Globus pallidus (tissue), 1 donor: ENCODE results near the gene KRTAP22-1.

ENCODE experiments used
- DNase-seq: peaks from one replicate; pipeline ENCODE4 v3.0.0-alpha.2; 2015; ENCODE audit warnings: low spot score

The KRTAP22-1 gene

DNA sequence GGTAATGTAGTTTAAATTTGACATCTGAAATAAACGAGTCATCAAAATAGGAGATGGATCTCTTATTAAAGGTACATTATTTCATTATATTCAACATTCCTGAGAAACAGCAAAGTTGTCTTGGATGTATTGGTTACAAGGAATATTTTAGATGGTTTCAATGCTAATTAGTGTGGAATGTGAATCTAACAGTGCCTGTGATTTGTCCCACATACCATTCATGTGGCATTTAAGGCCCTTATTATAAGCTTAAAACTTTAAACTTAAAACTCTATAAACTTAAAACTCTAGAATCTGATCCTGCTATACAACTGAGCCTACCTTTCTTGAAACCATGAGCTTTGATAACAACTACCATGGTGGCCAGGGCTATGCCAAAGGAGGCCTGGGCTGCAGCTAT, at the start of gene KRTAP22-1:
Gene KRTAP22-1, plus strand, starts transcription at position 301 of the 400 bp plus-strand sequence.
- no peak for DNase-seq

GRCh38 chr21:30552782-30553181, 48.1 kb upstream of the KRTAP22-1 start:
- no peak for DNase-seq

DNA sequence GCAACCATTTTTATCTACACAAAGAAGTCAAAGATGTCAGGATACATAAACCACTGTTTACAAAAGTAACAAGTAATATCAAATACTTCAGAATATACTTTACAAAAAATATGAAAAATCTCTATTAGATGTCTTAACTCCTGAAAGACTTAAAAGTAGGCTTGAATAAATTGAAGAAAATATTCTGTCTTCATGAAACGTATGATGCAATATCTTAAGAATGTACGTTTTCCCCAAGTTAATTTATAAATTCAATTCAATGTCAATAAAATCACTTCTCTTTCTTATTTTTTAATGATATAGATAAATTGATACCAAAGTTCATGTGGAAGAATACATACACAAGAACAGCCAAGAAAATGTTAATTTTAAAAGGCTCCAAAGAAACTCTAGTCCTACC, 45.8 kb upstream of the KRTAP22-1 start:
- DNase-seq, result no peak

- no peak for DNase-seq
Observed at GRCh38 chr21:30561264-30561895, 39.5 kb upstream of the KRTAP22-1 start, which contains the start of gene KRTAP19-7. Gene KRTAP19-7 (minus strand): TSS chr21:30561314. CDS start chr21:30561289, 25 bp downstream.

- no peak for DNase-seq
Observed at GRCh38 chr21:30561957-30562356, 38.9 kb upstream of the KRTAP22-1 start.

- DNase-seq, result no peak
Observed at GRCh38 chr21:30563072-30563471, 37.8 kb upstream of the KRTAP22-1 start.

GRCh38 chr21:30563630-30564029, 37.3 kb upstream of the KRTAP22-1 start:
- no peak for DNase-seq

- DNase-seq, result no peak
Observed at GRCh38 chr21:30567617-30568016, 33.3 kb upstream of the KRTAP22-1 start.

GRCh38 chr21:30577766-30578165, 23.1 kb upstream of the KRTAP22-1 start:
- DNase-seq, result no peak

DNA sequence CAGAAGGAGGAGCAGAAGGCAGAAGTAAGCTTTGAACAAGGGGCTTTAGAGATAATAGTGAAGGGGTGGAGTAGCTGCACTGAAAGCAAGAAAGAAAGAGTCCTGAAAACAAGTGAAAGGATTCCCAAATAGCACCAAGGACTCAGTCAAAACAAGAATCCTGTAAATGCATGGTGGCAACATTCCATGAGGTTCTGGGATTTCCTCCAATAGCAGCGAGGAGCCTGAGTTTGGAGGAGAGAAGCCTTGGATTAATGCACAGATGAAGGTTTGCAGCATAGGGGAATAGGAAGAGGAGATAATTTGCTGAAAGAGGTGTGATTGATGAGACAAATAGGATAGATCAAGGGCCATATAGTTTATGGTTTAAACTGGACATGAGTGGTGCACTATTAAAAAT, 21.5 kb upstream of the KRTAP22-1 start:
- DNase-seq, result no peak

GRCh38 chr21:30580132-30580531, 20.8 kb upstream of the KRTAP22-1 start:
- no peak for DNase-seq

DNA sequence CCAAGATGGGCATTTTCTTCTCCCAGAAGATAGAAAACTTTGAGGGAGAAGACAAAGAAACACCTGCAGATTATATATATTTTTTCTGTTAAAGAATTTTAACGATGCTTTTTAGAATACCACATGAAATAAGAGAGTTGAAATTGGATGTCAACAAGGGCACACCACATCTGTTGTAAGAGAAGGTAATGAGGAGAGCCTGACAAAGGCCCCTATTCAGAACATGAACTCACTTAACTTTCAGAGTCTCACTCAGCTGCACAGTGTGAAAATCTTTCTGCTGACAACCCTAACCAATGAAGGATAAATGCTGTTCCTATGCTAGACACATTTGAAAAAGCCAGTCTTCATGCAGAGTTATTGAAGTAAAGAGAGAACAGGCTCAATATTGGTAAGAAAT, 18.0 kb upstream of the KRTAP22-1 start:
- DNase-seq, result no peak

- DNase-seq, result no peak
Observed at GRCh38 chr21:30590297-30590696, 10.6 kb upstream of the KRTAP22-1 start, which contains the start of gene KRTAP22-2. Gene KRTAP22-2 (minus strand): TSS chr21:30590397.

GRCh38 chr21:30592140-30592539, 8.7 kb upstream of the KRTAP22-1 start, which contains the start of gene KRTAP6-3:
Gene KRTAP6-3 (plus strand): TSS chr21:30592440. CDS start chr21:30592446, 6 bp downstream.
- no peak for DNase-seq

DNA sequence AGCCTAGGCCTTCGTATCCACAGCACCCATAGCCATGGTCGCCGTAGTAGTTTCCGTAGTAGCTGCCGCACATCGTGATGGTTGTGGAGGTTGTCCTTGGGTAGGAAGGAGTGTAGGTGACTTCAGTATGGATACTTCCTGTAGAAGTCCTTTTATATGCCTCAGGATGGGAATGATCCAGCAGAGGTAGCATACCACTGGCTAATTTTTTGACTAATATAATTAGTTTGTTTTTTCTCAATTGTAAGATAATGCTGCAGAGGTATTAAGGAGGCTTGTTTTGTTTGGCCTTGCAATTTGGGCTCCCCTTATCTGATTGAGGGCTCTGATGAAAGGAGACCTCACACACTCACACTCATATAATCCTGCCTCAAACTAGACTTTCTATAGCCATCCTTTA, 2.1 kb upstream of the KRTAP22-1 start, which contains the start of gene KRTAP6-2:
Gene KRTAP6-2, minus strand, starts transcription at position 101 of the 400 bp plus-strand sequence. Its CDS starts 28 bp downstream, at position 73.
- no peak for DNase-seq

DNA sequence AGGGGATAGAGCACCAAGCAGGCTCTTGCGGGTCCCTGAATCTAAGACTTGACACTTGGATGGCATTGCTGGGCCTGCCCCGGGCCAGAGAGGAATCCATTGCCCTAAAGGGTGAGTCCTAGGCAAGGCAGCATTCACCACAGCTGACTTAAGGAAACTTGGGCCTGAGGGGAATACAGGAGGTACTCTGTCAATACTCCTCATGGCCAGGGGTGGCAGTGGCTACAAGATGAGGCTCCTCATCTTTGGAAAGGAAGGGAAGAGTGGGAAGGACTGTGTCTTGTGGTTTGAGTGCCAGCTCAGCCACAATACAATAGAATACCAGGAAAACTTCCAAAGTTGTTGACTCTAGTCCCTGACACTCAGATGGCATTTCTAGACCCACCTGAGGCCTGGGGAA, 5.1 kb downstream of the KRTAP22-1 start:
- DNase-seq, result no peak

- DNase-seq, result no peak
Observed at GRCh38 chr21:30612132-30612531, 11.2 kb downstream of the KRTAP22-1 start.

DNA sequence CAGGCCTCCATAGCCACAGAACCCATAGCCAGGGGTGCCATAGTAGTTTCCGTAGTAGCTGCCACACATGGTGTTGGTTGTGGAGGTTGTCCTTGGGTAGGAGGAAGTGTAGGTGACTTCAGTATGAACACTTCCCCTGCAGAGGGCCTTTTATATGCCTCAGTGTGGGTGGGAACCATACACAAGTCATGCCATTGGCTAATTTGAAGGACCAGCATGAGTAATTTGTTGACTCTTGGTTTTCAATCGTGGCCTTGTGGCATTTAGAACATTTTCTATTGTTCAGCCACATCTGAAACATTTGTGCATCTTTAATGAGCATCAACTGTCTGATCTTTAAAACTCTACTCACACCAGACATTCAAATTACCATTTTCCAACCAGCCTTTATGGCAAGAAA, 12.9 kb downstream of the KRTAP22-1 start, which contains the start of gene KRTAP6-1:
Gene KRTAP6-1, minus strand, starts transcription at position 95 of the 400 bp plus-strand sequence. Its CDS starts 26 bp downstream, at position 69.
- no peak for DNase-seq

GRCh38 chr21:30615199-30615598, 14.3 kb downstream of the KRTAP22-1 start:
- DNase-seq, result no peak

DNA sequence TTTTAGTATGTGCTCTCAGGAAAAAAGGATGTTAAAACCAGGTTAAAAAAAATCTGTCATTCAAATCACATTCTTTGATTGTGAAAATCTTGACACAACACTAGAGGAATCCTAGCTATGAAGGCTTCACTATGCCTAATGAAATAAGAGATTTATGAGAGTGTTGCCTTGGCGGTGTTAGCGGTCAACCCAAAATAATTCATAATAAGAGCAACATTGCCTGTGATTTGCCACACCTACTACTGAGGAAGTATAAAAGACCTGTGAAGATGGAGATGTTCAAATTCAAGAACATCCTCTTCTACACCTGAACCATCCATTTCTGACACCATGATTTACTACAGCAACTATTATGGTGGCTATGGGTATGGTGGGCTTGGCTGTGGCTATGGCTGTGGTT, 15.2 kb downstream of the KRTAP22-1 start, which contains the start of gene KRTAP20-1:
Gene KRTAP20-1, plus strand, starts transcription at position 301 of the 400 bp plus-strand sequence. Its CDS starts 30 bp downstream, at position 331.
- no peak for DNase-seq

- no peak for DNase-seq
Observed at GRCh38 chr21:30620080-30620479, 19.2 kb downstream of the KRTAP22-1 start.

GRCh38 chr21:30620522-30620921, 19.6 kb downstream of the KRTAP22-1 start, which contains the start of gene KRTAP20-4:
Gene KRTAP20-4 (plus strand): TSS chr21:30620627.
- no peak for DNase-seq

DNA sequence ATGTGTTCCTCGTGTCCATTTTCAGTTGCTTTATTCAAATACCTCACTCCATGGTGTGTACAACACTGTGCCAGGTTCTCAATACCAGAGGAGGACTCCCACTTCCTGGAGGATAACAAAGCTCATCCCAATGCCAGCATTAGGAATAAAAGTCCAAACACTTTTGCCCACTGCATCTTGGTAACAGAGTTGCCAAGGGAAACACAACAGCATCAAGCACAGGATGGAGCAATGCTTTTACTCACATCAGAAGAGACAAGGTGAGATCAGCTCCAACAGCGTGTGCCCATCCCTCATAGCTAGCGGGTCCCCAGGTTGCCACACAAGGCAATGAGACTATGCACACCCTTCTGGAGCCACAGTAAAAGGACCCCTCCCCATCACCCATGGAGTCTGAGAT, 22.5 kb downstream of the KRTAP22-1 start:
- no peak for DNase-seq
